Fibroblast of skin of scalp (primary cell): Measurements from ENCODE around the gene CYP4Z1.
"Not testable (repeated sequence)": the region's sequence is repeated elsewhere in the genome, so short reads cannot be mapped to it uniquely, and the experiment has no call there.

Experiments
- DNase-seq: peaks from one replicate; pipeline ENCODE4 v3.0.0-alpha.2; 2013

The CYP4Z1 gene

DNA sequence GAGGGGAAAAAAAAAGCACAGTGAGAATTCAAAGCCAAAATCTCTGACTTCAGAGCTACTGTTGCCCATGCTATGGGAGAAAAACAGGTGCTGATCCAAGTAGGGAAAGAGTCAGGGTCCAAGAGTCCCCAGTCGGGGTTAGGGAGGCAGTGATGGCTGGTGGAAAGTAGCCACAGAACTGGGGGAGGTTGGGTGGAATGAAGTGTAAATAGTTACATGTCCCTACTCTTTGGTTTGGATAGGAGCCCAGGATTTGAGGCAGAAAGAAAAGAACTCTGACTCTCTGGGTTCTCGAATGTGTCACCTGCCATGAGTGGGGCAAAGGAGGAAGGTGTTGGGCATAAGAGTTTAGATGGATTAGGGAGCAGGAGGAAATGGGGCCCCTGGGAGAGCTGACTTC lies 61.8 kb downstream of the CYP4Z1 start:
- DNase-seq = not testable (repeated sequence)

DNA sequence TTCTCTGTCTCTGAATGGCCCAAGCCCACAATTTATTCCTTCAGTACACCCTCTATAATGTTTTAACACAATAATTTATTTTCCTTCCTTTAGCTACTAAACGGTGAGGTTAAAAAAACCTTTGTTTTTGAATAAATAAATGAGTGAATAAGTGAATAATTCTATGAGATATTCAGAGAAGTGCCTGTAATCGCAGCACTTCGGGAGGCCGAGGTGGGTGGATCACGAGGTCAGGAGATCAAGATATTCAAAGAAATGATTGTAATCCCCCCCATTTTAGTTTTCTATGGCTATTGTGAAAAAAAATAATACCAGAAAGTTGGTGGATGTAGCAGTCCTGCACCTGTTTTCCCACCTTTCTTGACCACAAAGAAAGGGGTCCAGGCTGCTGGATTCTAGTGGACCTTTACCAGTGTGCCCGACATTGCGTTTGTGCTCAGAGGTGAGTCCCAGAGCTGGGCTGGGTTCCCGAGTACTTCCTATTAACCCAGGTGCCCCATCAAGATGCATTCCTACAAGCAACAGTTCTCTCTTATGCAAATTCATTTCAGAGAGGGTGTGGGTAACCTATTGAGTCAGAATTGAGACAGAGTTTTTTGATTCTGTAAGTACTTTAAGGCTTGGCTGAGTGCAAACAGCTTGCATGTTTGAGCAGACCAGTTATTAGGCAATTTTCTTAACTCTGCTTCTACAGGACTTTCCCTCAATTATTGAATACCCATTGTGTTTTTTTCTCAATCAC lies 62.6 kb downstream of the CYP4Z1 start:
- not testable (repeated sequence) for DNase-seq

DNA sequence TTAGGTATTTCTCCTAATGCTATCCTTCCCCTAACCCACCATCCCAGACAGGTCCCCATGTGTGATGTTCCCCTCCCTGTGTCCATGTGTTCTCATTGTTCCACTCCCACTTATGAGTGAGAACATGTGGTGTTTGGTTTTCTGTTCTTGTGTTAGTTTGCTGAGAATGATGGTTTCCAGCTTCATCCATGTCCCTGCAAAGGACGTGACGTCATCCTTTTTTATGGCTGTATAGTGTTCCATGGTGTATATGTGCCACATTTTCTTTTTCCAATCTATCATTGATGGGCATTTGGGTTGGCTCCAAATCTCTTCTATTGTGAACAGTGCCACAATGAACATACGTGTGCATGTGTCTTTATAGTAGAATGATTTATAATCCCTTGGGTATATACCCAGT lies 65.6 kb downstream of the CYP4Z1 start:
- not testable (repeated sequence) for DNase-seq

DNA sequence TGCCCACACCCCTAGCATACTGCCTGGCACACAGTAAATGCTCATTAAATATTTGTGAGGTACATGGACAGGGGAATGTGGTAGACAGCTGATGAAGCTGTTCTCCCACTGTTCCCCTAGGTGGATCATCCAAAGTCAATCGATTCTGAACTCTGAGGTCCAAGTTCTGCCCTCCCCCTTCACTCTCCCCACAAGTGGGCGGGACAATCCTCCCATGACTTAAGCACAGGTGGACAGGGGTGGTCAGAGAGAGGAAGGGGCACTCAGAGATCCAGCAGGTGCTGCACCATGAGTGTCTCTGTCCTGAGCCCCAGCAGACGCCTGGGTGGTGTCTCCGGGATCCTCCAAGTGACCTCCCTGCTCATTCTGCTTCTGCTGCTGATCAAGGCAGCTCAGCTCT lies 70.2 kb downstream of the CYP4Z1 start, which contains the start of gene CYP4A22:
Gene CYP4A22 (plus strand): TSS at position 244 of the 400 bp plus-strand sequence. CDS start 45 bp downstream, at position 289.
- DNase-seq = no peak

DNA sequence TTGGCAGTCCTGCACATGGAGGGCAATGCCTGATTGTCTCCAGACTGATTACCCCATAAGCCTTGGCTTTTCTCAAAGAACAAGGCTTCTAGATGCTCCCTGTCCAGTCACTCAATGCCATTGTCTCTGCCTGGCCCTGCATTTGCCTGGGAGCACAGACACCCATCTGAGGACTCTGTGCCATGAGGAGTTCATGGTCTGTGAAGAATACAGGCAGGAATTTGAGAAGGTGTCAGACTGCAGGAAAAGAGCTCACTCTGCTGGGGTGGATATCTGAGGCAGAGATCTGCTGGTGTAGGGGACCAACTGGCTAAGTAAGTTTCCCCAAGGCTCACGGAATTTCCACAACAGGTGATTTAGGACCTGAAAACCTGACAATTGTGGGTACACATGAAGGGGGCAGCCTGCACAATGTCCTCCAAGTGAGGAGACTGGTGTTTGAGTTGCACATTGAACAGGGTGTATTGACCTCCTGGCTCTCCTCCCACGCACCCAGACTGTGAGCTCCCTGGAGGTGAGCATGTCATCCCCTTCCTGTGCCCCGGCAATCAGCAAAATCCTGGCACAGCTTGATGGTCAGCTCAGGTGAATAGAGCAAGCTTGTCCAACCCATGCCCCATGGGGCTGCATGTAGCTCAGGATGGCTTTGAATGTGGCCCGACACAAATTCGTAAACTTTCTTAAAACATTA lies 71.0 kb downstream of the CYP4Z1 start:
- DNase-seq = no peak

DNA sequence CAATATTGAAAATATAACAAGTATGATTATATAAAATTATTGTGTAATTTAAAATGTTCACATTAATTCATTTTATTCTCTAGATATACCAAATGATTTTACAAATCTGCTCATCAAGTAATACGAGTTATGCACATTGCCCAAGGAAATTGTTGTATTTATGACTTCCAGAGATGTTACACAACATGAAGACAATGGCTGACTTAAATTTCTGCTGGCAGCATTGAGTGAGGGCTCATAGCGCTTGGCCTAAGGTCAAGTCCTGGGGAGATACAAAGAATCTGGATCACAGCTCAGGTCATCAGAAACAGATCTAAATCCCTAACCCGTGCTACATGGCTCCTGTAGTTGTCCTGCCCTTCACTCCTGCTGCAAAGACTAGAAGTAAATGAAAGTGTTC lies 73.3 kb downstream of the CYP4Z1 start:
- not testable (repeated sequence) for DNase-seq

DNA sequence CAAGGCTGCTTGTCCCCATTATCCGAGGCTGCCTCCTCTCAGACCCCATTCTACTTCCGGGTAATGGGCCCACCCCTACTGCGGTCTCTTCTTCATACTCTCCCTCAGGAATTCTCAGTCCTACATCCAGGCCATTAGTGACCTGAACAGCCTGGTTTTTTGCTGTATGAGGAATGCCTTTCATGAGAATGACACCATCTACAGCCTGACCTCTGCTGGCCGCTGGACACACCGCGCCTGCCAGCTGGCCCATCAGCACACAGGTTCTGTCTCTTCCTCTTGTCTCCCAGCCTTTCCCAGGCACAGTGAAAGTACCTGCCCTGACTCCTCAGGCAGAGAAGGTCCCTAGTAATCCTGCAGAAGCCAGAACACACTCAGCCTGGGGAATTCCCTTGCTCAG lies 76.6 kb downstream of the CYP4Z1 start:
- DNase-seq = not testable (repeated sequence)

DNA sequence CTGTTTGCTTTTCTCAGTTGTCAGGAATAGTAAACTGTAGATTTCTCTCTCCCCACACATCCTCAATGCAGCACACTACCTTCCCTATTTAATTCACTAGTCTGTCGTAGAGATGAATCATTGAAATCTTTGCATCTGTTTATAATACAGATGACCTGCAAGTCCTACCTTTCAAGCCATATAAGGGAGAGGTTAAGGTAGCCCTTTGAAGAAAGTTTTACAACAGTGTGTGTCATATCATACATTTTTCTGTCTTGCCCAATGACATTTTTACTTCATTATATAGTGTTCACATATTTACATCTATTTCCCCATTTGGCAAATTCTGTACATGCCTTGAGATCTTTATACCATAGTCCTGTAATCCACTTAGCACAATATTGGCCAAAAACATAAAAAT lies 79.5 kb downstream of the CYP4Z1 start:
- not testable (repeated sequence) for DNase-seq

DNA sequence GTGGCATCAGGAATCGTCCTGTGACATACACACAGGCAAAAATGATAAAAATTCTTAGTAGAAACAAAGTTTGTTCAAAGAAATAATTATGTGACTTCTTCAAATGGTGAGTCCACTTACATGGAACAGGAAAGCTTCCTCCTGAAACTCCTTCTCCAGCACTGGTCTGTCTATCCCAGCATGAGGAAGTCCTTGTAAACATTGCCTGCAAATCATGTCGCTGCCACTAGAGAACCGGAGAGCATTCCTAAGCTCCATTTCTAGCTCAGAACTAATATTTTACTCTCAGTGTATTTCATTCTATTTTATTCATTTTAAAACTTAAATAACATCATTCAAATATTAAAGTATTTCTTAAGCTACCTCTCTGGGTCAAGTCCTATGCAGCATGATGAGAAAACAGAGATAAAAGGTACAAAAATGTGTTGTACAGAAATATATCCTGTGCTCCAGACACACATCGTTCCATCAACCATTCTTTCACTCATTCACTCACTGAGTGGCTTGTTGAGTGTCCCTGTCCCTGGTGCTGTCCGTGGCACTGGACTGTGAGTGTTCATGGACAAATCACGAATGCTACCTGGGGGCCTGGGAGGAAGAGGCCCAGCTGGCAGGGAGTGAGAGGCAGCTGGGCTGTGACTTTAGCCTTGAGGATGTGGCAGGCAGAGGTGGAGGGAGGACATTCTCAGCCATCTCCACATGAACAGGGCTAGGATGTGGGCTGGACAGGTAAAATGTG lies 80.2 kb downstream of the CYP4Z1 start:
- DNase-seq = no peak

DNA sequence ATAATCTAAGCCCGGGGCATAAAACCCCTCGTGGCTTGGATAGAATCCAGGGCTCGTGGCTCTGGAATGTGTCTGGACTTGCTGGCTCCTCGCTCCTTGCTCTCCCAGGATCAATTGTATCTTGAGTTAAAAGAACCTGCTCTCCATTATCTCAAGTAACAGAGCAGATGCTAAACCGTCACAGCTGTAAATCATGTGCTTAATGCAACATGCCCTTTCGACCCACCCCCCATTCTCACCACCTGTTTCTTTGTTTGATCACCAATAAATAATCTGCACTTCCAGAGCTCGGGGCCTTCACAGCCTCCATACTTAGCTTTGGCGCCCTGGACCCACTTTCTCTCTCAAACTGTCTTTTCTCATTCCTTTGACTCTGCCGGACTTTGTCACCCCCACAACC lies 82.1 kb downstream of the CYP4Z1 start:
- not testable (repeated sequence) for DNase-seq

DNA sequence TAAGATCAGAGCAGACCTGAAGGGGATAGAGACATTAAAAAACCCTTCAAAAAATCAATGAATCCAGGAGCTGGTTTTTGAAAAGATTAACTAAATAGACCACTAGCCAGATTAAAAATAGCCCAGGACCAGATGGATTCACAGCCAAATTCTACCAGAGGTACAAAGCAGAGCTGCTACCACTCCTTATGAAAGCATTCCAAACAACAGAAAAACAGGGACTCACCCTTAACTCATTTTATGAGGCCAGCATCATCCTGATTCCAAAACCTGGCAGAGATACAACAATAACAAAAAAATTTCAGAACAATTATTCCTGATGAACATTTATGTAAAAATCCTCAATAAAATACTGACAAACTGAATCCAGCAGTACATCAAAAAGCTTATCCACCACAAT lies 89.4 kb downstream of the CYP4Z1 start:
- not testable (repeated sequence) for DNase-seq

DNA sequence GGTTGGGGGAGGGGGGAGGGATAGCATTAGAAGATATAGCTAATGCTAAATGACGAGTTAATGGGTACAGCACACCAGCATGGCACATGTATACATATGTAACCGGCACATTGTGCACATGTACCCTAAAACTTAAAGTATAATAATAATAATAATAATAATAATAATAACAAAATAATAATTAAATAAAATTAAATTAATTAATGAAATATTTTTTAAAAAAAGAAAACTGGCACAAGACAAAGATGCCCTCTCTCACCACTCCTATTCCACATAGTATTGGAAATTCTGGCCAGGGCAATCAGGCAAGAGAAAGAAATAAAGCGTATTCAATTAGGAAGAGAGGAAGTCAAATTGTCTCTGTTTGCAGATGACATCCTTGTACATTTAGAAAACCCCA lies 90.9 kb downstream of the CYP4Z1 start:
- not testable (repeated sequence) for DNase-seq

DNA sequence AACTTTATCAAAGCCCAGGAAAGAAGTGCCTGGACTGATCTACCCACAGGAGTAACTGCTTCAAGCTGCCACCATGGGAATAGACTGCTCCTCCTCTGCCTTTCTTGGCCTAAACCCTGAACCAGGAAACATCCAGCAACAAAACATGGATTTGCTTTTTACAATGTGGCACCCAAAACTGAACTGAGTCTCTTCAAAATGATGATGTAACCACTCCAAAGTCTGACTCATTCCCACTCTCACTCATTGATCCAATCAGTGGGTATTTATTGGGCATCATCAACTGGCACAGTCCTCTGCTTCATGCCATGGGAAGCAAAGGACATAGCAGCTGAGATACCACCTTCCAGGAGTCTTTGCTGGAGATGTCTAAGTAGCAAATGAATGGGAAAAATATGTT lies 93.7 kb downstream of the CYP4Z1 start:
- DNase-seq = no peak

DNA sequence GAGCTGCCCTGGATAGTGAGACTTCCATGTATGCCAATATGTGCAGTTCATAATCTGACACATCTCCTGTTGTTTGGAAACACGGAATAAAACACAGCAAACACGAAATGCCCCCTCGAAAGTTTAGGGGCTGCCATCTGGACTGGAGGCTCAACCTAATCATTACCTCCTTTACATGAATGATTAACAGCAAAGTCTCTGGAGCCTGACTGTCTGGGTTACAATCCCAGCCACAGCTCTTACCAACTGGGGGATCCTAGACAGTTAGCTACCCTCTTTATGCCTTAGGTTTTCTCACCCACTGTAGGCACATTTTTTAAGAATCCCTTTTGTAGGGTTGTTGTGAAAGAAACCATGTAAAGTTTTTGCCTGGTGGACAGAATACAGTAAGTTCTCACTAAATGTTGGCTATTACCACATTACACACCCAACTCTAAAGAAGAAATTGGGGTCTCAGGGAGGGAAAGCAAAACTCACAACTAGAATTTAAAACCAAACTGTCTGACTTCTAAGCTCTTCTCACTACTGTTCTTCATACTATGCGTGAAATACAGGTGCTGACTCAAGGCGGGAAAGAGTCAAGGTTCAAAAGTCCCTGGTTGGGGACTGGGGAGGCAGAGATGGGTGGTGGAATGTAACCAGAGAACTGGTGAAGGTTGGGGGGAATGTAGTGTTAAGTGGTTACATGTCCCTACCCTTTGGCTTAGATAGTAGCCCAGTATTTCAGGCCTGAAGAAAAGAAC lies 94.4 kb downstream of the CYP4Z1 start:
- no peak for DNase-seq

DNA sequence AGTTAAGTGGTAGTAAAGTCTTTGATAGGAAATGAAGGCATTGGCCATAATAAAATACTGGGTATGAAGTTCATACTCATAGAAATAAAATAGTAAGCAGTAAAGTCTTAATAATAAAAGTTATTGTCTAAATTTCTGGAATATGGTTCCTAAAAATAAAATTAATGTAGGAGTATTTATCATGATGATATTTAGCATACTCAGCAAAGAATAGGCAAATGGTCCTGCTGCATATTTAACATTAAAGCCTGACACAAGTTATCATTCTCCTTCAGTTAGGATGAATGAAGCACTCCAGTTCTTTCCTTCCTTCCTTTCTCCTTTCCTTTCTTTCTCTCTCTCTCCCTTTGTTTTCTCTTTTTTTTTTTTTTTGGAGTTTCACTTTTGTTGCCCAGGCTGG lies 97.5 kb downstream of the CYP4Z1 start:
- no peak for DNase-seq
